Measurements from ENCODE around the gene CHD2. TPM values are rescaled to one million over a fixed set of nuclear protein-coding genes. Genes with fewer than 3 reads are reported as not detected.

The CHD2 gene
- total and polyA plus RNA-seq, 2 donors (not counting 3 experiments of a cell fraction or from before 2014, with no cell fraction given) = 53.8 to 97.9 TPM

DNA sequence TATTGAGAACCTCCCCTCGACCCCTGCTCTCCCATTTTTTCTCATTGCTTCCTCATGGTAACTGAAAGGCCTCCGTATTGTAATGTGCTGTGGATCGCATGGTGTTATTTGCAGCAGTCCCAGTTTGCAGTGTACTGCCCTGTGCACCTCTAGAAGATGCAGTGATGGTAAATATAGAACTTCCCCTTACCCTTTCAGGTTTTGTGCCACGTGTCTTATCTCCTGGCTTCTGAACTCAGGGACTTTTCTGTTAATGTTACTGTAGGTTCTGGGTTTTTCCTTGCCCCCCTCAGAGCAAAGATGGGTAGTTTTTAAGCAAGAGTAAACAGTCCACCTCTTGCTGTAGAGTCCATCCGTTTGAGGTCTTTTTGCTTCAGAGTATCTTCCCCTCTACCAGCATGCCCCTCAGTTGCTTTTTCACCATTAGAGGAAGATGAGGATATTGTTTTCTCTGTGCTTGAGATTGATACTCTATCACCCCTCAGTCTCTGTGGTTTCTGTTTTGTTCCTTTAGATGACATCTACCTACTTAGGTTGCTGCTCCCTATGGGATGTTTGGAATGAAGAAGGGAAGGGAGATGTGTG is 22.4 kb downstream of the CHD2 start:
- TF ChIP-seq POLR2A (IDR thresholded peaks at IDR 0.05; ENCODE audit: low read depth, low read length) = peak; percentile 22
- no peak for TF ChIP-seq EZH2 (IDR thresholded peaks at IDR 0.05; ENCODE audit: borderline replicate concordance, low read depth, low read length, severe bottlenecking)
- H3K36me3 ChIP-seq (ENCODE audit: control insufficient read depth in 2 of 2, extremely low read depth in 1 of 2, insufficient read depth in 2 of 2, low read length in 2 of 2) = peaks cover 11 to 26% of the 10 kb centered on the region in 2 experiments

DNA sequence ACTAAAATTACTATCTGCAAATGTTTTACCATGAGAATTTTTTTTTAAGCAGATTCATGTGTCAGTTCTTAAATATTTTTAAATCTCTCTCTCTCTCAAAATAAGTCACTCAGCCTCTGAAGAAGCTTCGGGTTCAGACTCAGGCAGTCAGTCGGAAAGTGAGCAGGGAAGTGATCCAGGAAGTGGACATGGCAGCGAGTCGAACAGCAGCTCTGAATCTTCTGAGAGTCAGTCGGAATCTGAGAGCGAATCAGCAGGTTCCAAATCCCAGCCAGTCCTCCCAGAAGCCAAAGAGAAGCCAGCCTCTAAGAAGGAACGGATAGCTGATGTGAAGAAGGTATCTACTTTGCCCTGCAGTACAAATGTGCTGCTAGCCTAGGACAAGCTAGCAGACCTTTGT is 24.1 kb downstream of the CHD2 start:
- intact Hi-C loops (cut with micrococcal nuclease) (no loop called here), dilution Hi-C loops (cut with MboI; ENCODE audit: extremely low pct_ligation_motif_present, low sequenced_read_pairs) (loop anchor here (25.0 kb wide), 1 partner anchor 112 kb away; no protein-coding TSS in a partner anchor)
- no peaks in the 10 kb centered on the region for H3K9me3 ChIP-seq (replicated peaks; ENCODE audit: control insufficient read depth, insufficient read depth, low read length)
- H3K27ac ChIP-seq (ENCODE audit: insufficient read depth, low read depth, low read length) = no peak overlapping the region
- no peaks in the 10 kb centered on the region for H3K9me1 ChIP-seq (replicated peaks; ENCODE audit: control insufficient read depth, extremely low read depth, insufficient read depth, low read length)
- no peaks in the 10 kb centered on the region for H3K27me3 ChIP-seq (ENCODE audit: control insufficient read depth in 2 of 2, insufficient read depth in 2 of 2, low read length in 2 of 2)
- H3K4me2 ChIP-seq (ENCODE audit: insufficient read depth, low read length) = no peak overlapping the region
- H3K79me2 ChIP-seq (ENCODE audit: control insufficient read depth, insufficient read depth, low read length) = peaks cover 98% of the 10 kb centered on the region
- no peaks in the 10 kb centered on the region for H4K20me1 ChIP-seq (replicated peaks; ENCODE audit: control insufficient read depth, extremely low read depth, insufficient read depth, low read length)
- TF ChIP-seq, protein P1, sequence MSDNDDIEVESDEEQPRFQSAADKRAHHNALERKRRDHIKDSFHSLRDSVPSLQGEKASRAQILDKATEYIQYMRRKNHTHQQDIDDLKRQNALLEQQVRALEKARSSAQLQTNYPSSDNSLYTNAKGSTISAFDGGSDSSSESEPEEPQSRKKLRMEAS (IDR thresholded peaks at IDR 0.05; ENCODE audit: insufficient read depth, insufficient read length) = no peak
- no peak for TF ChIP-seq POLR2A (IDR thresholded peaks at IDR 0.05; ENCODE audit: low read depth, low read length)
- no peak for TF ChIP-seq POLR2AphosphoS5 (IDR thresholded peaks at IDR 0.05; ENCODE audit: insufficient read depth, low read depth, low read length)
- no peak for TF ChIP-seq GATA2 (IDR thresholded peaks at IDR 0.05; ENCODE audit: insufficient read depth, insufficient read length, low read depth, low read length)
- TF ChIP-seq EZH2 (IDR thresholded peaks at IDR 0.05; ENCODE audit: borderline replicate concordance, low read depth, low read length, severe bottlenecking) = no peak
- no peak for TF ChIP-seq CTCF (IDR thresholded peaks at IDR 0.05; ENCODE audit: extremely low read depth in 1 of 2, insufficient read depth in 1 of 2, low read depth in 1 of 2, low read length in 2 of 2)
- no peak for TF ChIP-seq JUN (IDR thresholded peaks at IDR 0.05; ENCODE audit: borderline replicate concordance, insufficient read depth, insufficient read length, low read depth)
- TF ChIP-seq MYC (IDR thresholded peaks at IDR 0.05; ENCODE audit: low read depth, low read length) = no peak
- no peak for TF ChIP-seq FOS (IDR thresholded peaks at IDR 0.05; ENCODE audit: borderline replicate concordance, insufficient read depth, low read length)
- H3K4me1 ChIP-seq (ENCODE audit: control insufficient read depth, extremely low read depth, insufficient read depth, low read length) = peaks cover 26% of the 10 kb centered on the region
- H2AFZ ChIP-seq (ENCODE audit: low read depth, low read length) = no peak overlapping the region
- no TSS peak for BruUV-seq (replicated peaks)
- no peak overlapping the region for H3K4me3 ChIP-seq (replicated peaks in 1 of 3; ENCODE audit: insufficient read depth in 1 of 3, low read depth in 1 of 3, low read length in 3 of 3)
- ChIA-PET POLR2A (interaction anchor here (0.7 kb wide), 1 partner anchor 24 kb away, joined by 4 read pairs; the partner anchor contains the start of gene CHD2), CTCF (interaction anchor here (1.3 to 3.8 kb wide), 4 partner anchors 43 to 127 kb away, joined by 3 to 29 read pairs (median 4); no protein-coding TSS in a partner anchor)
- FAIRE-seq (no peak), DNase-seq (ENCODE audit: low read depth, low spot score) (no peak)
- H3K36me3 ChIP-seq (ENCODE audit: control insufficient read depth in 2 of 2, extremely low read depth in 1 of 2, insufficient read depth in 2 of 2, low read length in 2 of 2) = peaks cover 14 to 40% of the 10 kb centered on the region in 2 experiments
- H3K9ac ChIP-seq (replicated peaks; ENCODE audit: extremely low read depth, insufficient read depth, low read length) = no peak overlapping the region

More for the DNA sequence above, 22.4 kb downstream of the CHD2 start:
- ChIA-PET POLR2A (interaction anchor here (2.1 kb wide), 1 partner anchor 14 kb away, joined by 17 read pairs; no protein-coding TSS in a partner anchor), CTCF (interaction anchor here (0.7 to 3.8 kb wide), 8 partner anchors 14 to 825 kb away, joined by 3 to 31 read pairs (median 10); partner anchors contain the start of gene CHD2)
- no peak overlapping the region for H3K4me3 ChIP-seq (replicated peaks in 1 of 3; ENCODE audit: insufficient read depth in 1 of 3, low read depth in 1 of 3, low read length in 3 of 3)
- peak overlapping the region; percentile 34 for H3K4me2 ChIP-seq (ENCODE audit: insufficient read depth, low read length)
- FAIRE-seq = no peak
- dilution Hi-C loops (cut with MboI; ENCODE audit: extremely low pct_ligation_motif_present, low sequenced_read_pairs) = loop anchor here (25.0 kb wide), 1 partner anchor 110 kb away; no protein-coding TSS in a partner anchor
- H3K9me3 ChIP-seq (replicated peaks; ENCODE audit: control insufficient read depth, insufficient read depth, low read length) = no peaks in the 10 kb centered on the region
- peak overlapping the region; percentile 16 for H3K27ac ChIP-seq (ENCODE audit: insufficient read depth, low read depth, low read length)
- H3K79me2 ChIP-seq (ENCODE audit: control insufficient read depth, insufficient read depth, low read length) = peaks cover 95% of the 10 kb centered on the region
- H4K20me1 ChIP-seq (replicated peaks; ENCODE audit: control insufficient read depth, extremely low read depth, insufficient read depth, low read length) = no peaks in the 10 kb centered on the region
- H3K27me3 ChIP-seq (ENCODE audit: control insufficient read depth in 2 of 2, insufficient read depth in 2 of 2, low read length in 2 of 2) = no peaks in the 10 kb centered on the region
- BruUV-seq (replicated peaks) = no TSS peak
- intact Hi-C loops (cut with micrococcal nuclease) = no loop called here
- no peak overlapping the region for H3K9ac ChIP-seq (replicated peaks; ENCODE audit: extremely low read depth, insufficient read depth, low read length)
- no peak overlapping the region for H2AFZ ChIP-seq (ENCODE audit: low read depth, low read length)
- no peaks in the 10 kb centered on the region for H3K9me1 ChIP-seq (replicated peaks; ENCODE audit: control insufficient read depth, extremely low read depth, insufficient read depth, low read length)
- DNase-seq (ENCODE audit: low read depth, low spot score) = no peak
- H3K4me1 ChIP-seq (ENCODE audit: control insufficient read depth, extremely low read depth, insufficient read depth, low read length) = peaks cover 34% of the 10 kb centered on the region
